GM18907 (cell line): ENCODE measurements around the gene RNASEH2A.
A peak's percentile ranks its signal among the peaks of the same experiment; 100 is the strongest.

ENCODE experiments used
- ATAC-seq: cut with Tn5 transposase; IDR thresholded peaks from one replicate; pipeline ENCODE4 v1.9.1; 2021; ENCODE audit warnings: mild to moderate bottlenecking, moderate library complexity; ENCODE audit not compliant: unreplicated experiment

RNASEH2A gene

DNA sequence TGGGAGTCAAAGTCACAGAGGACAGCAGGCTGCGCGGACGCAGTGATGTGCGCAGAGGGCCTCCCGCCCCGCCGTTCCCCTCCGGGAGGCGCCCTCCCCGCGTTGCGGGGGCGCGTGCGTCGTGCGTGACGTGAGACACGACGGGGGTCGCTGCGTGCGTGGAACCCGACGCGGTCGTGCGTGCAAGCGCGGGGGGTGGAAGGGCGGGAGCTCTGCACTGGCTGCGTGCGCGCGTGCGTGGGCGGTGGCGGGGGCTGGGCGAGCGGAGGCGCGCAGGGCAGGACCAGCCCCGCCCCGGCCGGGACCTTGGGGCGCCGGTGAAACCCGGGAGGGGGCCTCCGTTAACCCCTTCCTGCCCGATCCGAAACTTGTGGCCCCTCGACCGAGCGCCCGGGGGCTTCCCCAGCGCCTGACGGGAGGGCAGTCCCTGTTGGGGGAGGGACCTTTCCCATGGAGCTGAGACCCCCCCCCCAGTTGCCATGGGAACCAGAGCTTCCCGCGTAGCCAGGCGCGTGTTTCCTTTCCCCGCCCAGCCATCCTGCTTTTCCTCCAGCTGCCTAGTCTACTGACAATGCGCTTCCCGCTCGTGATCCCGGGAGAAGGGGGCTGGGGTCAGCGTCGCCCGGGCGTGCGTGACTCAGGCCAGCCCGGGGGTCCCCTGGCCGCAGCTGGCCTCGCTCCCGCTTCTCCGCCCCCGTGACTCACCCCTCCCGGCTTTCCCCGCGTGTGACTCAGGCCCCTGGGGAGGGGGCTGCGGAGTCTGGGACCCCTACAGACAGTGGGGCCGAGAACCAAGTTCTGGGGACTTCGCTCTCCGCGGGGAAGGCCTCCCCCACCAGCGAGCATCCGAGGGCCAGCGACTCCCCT, 23.7 kb upstream of the RNASEH2A start:
- peak; percentile 24 for ATAC-seq

DNA sequence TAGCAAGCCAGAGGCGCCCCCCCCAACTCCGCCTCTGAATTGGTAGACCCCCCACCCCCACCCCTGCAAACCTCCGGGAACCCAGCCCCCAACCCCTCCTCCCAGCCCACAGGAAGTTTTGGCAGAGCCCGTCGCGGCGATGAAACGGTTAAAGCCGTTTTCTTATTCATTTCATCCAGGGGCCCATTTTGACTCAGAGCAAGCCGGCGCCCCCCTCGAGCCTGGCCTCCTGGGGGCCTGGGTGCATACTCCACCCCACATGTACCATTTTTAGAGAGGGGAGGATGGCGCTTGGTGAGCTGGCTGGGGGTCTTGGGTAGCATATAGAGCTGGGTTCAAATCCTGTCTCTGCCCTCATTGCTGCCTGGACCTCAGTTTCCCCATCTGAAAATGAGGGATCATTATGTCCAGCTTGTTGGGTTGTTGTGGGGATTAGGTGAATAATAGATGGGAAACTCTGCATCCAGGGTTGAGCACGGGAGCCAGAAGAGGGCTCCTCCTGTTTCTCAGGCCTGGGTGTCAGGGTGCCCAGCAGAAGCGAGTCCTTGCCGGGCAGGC, 23.0 kb upstream of the RNASEH2A start:
- ATAC-seq, result no peak

DNA sequence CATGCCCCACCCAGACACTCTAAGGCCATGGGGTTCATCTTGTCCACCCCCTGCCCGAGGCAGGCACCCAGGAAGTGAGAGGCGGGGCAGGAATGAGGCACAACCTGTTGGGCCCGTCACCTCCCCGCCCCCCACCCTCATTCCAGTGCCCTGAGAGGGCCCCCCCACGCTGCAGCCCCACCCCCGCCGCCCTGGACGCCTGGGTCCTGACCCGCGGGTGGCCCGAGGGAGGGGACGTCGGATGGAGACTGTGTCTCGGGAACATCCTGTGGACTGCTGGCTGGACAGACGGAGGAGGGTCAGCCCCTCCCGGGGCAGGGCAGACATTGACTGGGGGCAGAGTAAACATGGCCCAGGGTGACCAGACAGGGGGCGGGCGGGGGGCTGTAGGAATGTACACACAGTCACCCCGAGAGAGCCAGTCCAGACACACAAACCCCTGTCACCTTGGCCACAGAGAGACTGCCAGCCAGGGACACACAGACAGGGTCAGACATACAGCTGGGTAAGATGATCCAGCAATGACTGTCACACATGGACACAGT, 22.5 kb upstream of the RNASEH2A start:
- ATAC-seq, result no peak

DNA sequence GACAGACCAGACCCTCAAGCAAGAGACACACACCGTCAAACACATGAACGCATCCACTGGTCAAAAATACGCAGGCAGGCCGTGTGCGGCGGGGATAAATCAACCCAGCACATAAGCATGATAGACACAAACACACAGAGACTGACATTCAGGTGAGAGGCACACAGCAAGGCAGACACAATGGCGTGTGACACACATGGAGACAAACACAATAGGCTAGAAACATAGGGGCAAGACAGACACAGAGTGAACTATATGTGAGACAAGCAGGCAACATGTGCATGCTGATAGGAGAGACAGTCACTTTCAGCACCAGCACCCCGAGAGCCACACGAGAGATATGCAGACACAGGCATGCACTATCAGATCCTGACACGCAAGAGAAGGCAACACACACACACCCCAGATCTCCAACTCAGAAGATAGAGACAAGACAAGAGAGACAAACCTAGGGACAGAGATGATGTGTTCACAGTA, 22.0 kb upstream of the RNASEH2A start:
- no peak for ATAC-seq

DNA sequence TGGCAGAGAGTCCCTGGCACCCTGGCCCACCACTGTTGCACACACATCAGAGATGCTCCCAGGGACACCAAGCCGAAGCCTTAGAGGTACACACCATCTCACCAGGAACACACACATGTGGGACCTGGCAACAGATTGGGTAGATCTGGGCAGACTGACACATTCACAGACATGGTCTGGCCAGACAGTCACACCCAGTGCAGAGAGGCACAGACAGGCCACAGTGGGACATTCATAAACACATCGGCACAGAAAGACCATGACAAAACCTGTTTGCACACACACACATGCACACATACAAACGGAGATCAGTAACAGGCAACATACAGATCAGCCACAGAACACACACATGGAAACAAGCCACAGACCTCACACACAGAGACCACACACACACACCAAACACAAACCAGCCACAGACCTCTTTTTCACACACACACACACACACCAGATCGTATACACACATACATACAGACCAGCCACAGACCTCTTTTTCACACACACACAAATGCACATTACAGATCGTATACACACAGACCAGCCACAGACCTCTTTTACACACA, 21.4 kb upstream of the RNASEH2A start:
- ATAC-seq, result no peak

DNA sequence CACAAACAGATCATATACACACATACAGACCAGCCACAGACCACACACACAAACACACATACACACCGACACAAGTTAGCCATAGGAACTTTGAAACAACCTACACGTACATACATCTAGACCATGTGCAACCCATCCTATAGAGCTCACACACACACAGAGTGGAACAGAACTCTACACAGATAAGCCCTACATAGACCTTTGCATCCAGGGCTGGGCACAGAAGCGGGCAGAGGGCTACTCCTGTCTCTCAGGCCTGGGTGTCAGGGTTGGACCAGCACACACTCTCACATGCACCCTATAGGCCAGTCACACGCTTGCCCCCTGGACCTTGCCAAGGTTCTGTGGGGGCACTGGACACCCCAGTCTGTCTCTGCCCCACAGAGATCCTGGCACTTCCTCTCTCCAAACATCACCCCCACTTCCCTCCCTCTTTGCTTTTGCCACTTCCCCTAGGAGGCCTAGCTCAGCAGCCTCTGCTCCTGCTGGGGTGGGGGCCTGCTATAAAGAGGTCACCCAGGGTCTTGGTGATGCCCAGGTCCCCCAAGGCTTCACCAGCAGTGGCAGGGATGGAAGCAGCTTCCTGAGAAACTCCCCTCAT, 20.9 kb upstream of the RNASEH2A start:
- no peak for ATAC-seq

DNA sequence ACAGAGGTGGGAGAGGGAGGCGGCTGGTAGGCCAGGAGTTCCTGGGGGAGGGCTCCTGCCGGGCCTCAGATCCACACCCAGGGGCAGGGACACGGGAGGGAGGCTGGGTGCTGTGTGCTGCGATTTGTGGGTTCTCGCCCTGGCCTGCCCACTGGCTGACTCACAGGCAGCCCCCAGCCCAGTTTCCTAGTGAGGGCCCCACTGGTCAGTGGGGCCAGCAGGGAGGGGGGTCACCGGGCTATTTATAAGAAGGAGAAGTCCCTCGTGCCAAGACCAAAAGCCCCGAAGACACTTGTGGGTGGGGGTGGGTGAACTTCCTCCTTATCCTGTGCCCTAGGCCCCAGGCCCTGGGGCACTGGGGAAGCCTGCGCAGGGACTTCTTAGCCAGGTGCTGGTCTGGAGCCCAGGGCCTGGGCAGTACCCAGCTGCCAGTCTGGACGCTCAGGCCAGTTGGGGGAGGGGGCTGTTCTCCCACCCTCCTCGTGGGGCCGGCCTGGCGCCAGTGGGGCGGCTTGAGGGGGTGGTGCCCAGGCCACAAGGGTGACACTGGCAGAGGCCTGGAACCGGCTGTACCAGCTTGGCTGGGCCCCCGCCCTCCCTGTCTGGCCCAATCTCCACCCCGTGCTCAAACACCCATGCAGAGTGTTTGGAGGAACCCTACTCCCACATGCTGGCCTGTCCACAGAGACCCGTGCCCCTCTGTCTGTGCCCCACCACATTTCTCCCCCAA, 20.1 kb upstream of the RNASEH2A start:
- no peak for ATAC-seq

DNA sequence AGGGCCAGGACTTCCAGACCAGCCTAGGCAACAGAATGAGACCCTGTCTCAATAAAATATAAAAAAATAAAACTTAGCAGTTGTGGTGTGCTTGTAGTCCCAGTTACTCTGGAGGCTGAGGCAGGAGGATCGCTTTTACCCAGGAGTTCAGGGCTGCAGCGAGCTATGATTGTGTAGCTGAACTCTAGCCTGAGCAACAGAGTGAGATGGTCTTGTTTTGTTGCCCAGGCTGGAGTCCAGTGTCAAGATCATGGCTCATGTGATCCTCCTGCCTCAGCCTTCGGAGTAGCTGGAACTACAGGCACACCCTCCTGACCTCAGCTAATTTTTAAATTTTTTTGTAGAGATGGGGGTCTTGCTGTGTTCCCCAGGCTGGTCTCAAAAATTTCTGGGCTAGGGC, 19.4 kb upstream of the RNASEH2A start:
- no peak for ATAC-seq

DNA sequence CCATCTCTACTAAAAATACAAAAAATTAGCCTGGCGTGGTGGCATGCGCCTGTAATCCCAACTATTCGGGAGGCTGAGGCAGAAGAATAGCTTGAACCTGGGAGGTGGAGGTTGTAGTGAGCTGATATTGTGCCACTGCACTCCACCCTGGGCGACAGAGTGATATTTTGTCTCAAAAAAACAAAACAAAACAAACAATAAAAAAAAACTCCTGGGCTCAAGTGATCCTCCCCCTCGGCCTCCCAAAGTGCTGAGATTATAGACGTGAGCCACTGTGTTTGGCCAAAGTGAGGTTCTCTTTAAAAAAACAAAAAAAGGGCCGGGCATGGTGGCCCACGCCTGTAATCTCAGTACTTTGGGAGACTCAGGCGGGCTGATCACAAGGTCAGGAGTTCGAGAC, 18.9 kb upstream of the RNASEH2A start:
- no peak for ATAC-seq

DNA sequence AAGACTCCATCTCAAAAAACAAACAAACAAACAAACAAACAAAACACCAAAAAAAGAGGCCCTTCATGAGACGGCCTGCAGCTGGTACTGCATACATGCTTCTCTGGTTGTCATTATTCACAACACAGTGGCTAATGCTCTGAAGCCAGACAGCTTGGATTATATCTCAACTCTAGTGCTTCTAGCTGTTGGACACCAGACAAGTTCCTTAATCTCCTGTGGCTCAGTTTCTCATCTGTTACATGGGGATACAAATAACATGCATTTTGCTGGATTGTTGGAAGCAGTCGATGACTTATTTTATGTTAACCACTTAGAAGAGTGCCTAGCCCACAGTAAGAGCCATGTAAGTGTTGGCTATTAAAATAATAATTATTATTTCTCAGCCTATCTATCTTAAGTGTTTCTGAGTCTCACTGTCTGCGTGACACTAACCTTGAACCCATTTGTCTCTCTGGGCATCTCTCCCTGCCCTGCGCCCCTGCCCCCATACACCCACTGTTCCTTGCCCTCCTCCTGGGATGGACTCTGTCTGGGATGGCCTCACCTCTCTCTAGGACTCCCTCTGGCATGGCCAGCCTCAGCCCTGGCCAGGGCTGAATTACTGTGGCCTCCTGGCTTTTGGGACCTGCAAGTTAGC, 18.2 kb upstream of the RNASEH2A start:
- no peak for ATAC-seq

DNA sequence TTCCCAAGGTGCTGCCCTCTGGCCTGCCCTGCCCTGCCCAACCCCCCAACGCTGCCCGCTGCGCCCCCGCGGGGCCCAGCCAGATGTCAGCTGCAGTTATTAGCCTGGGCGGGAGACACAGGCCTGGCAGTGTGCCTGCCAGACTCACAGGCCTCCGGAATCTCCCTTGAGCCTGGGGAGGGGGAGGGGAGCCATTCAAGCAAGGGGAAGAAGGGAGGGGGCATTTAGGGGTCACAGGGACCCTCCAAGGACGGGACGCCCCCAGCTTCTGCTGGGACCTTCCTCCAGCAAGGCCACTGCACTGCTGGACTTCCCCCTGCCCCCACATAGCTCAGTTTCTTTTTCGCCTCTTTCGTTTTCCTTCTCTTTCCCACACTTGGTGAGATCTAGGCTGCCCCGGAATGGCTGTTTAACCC, 17.7 kb upstream of the RNASEH2A start:
- no peak for ATAC-seq

DNA sequence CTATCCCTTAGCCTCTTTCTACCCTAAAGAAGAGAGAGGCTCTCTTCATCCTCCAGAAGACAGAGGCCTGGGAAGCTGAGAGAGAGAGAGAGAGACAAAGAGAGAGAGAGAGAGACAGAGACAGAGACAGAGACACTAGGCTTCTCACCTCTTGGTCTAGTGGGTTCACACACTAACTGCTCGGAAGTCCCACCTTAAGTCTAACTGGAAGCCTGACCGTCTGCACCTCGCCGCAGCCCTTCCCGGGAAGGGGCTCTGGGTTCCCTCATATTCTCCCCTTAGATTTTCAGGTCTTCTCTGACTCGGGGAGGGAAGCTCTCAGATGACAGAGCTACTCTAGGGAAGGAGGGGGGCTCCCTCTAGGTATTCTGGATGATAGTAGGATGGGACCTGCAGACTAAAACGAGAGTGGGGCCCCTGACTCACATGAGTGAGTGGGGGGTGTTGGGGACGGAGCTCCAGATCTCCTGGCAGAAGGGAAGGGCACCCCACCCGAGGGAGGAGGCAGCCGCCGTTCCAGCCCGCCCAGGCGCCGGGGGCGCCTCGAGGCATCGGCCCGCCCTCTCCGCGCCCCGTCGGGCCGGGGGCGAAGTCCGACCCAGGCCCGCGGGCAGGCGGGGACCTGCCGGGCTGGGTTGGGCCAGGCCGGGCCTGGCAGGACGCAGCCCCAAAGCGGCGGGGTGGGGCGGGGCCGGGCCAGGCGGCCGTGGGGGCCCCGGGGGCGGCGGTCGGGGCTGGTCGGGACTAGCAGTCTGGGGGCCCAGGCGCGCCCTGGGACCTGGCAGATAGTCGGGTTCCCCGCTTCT, 17.1 kb upstream of the RNASEH2A start:
- peak; percentile 0 for ATAC-seq

DNA sequence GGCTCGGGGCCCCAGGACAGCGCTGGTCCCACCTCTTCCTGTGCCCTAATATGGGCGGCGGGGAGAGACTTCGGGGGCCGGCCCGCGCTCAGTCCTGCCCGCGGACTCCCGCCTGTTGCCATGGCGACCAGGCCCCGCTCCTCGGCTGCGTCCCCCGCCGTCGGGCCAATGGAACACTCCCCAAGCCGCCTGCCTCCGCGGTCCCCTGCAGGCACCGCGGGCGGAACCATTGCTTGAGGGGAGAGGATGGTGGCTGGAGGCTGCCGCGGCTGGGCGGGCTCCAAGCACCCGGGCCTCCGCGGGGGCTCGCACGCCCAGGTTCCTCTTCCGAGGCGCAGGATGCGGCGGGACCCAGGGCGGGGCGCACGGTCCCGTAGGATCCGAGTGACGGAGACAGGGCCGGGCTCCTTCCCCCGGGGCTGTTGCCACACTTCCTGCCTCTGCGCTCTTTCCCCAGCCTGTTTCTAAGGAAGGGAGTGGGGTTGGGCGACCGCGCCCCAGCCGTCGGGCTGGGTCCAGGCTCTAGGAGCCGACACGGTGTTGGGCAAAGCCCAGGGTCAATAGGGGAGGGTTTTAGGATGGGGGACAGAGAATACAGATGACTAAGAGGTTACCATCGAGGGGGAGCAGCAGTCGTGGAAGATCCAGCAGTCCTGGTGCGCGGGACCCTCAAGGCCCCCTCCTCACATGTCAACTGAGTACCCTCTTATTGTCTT, 16.3 kb upstream of the RNASEH2A start:
- peak; percentile 36 for ATAC-seq

DNA sequence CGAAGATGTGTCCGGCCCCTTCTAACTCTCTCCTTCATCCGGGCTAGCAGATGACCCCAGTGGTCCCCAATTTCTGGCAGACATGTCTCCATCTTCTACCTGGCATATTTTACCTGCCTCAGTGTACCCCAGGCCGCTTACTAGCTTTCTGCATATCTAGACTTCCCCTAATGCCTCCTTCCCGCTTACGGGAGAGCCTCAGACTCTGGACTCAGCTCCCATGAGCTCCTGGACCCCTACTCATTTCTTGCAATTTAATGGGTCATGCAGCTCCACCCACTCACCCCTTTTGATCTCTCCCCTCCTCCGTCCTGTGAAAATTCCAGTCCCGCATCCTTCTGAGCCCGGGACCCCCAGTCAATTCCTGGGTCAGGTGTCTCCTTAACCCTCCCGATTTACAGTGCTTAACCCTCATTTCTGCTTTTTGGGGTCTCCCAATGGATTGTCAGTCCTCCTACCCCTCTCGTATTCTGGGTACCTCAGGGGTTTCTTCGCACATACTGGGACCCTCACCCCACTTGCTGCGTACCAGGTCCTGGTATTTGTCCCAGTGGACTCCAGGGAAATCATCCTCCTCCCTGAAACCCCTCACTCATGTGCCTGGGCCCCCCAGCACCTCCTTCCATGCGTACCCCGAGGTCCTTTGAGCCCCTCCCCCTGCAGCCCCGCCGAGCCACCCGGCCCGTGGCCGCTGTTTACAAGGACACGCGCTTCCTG, 15.6 kb upstream of the RNASEH2A start:
- no peak for ATAC-seq

DNA sequence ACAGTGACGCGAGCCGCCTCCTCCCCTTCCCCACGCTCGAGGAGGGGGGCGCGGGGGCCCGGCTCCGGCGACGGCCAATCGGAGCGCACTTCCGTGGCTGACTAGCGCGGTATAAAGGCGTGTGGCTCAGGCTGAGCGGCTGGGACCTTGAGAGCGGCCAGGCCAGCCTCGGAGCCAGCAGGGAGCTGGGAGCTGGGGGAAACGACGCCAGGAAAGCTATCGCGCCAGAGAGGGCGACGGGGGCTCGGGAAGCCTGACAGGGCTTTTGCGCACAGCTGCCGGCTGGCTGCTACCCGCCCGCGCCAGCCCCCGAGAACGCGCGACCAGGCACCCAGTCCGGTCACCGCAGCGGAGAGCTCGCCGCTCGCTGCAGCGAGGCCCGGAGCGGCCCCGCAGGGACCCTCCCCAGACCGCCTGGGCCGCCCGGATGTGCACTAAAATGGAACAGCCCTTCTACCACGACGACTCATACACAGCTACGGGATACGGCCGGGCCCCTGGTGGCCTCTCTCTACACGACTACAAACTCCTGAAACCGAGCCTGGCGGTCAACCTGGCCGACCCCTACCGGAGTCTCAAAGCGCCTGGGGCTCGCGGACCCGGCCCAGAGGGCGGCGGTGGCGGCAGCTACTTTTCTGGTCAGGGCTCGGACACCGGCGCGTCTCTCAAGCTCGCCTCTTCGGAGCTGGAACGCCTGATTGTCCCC, 14.9 kb upstream of the RNASEH2A start, which contains the start of gene JUNB:
Gene JUNB (plus strand): TSS at position 142 of the 706 bp plus-strand sequence. CDS start 286 bp downstream, at position 428.
- peak; percentile 34 for ATAC-seq

DNA sequence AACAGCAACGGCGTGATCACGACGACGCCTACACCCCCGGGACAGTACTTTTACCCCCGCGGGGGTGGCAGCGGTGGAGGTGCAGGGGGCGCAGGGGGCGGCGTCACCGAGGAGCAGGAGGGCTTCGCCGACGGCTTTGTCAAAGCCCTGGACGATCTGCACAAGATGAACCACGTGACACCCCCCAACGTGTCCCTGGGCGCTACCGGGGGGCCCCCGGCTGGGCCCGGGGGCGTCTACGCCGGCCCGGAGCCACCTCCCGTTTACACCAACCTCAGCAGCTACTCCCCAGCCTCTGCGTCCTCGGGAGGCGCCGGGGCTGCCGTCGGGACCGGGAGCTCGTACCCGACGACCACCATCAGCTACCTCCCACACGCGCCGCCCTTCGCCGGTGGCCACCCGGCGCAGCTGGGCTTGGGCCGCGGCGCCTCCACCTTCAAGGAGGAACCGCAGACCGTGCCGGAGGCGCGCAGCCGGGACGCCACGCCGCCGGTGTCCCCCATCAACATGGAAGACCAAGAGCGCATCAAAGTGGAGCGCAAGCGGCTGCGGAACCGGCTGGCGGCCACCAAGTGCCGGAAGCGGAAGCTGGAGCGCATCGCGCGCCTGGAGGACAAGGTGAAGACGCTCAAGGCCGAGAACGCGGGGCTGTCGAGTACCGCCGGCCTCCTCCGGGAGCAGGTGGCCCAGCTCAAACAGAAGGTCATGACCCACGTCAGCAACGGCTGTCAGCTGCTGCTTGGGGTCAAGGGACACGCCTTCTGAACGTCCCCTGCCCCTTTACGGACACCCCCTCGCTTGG, 14.1 kb upstream of the RNASEH2A start:
- ATAC-seq, result no peak

DNA sequence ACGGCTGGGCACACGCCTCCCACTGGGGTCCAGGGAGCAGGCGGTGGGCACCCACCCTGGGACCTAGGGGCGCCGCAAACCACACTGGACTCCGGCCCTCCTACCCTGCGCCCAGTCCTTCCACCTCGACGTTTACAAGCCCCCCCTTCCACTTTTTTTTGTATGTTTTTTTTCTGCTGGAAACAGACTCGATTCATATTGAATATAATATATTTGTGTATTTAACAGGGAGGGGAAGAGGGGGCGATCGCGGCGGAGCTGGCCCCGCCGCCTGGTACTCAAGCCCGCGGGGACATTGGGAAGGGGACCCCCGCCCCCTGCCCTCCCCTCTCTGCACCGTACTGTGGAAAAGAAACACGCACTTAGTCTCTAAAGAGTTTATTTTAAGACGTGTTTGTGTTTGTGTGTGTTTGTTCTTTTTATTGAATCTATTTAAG, 13.5 kb upstream of the RNASEH2A start:
- no peak for ATAC-seq
